IgD-negative memory B cell (primary cell): ENCODE data around the gene LRRC46. TPM values are rescaled to one million over a fixed set of nuclear protein-coding genes. Genes with fewer than 3 reads are reported as not detected.

Experiments
- H3K27ac Mint-ChIP-seq, 3 donors: one replicate each; pipeline ENCODE4 v1.8.0; 2020 to 2022; ENCODE audit warnings: mild to moderate bottlenecking in 3 of 3, mixed read lengths in 3 of 3, moderate library complexity in 1 of 3
- H3K27me3 Mint-ChIP-seq: one replicate; pipeline ENCODE4 v1.8.0; 2021; ENCODE audit warnings: mixed read lengths
- H3K36me3 Mint-ChIP-seq: one replicate; pipeline ENCODE4 v1.8.0; 2020; ENCODE audit warnings: mild to moderate bottlenecking, mixed read lengths
- H3K4me1 Mint-ChIP-seq, 3 donors: one replicate each; pipeline ENCODE4 v1.8.0; 2020 to 2022; ENCODE audit warnings: mixed read lengths in 3 of 3, mild to moderate bottlenecking in 1 of 3
- H3K4me3 Mint-ChIP-seq, 4 donors: one replicate each; pipeline ENCODE4 v1.8.0; 2020 to 2022; ENCODE audit warnings: mild to moderate bottlenecking in 4 of 4, mixed read lengths in 4 of 4, moderate library complexity in 3 of 4
- H3K9me3 Mint-ChIP-seq, 3 donors: one replicate each; pipeline ENCODE4 v1.8.0; 2020 to 2021; ENCODE audit warnings: mixed read lengths in 3 of 3, mild to moderate bottlenecking in 1 of 3
- polyA plus RNA-seq: library from polyadenylated mRNA; unstranded; fragments of 300-500 nt; fragmentation: Illumina TruSeq; gene quantifications from one replicate; pipeline ENCODE4 v1.2.3, GENCODE V29; 2021

LRRC46 gene
- polyA plus RNA-seq, 1 donor from 2014 or later = 0.90 TPM

GRCh38 chr17:47848198-47848513, 16.7 kb downstream of the LRRC46 start:
- Mint-ChIP-seq H3K4me3 (no peak overlapping the region), H3K4me1 (peaks cover 9 to 13% (median 11%) of the 10 kb centered on the region in 3 donors), H3K27me3 (peaks cover 64% of the 10 kb centered on the region), H3K9me3 (no peaks in the 10 kb centered on the region), H3K27ac (no peak overlapping the region), H3K36me3 (peaks cover 2% of the 10 kb centered on the region)

GRCh38 chr17:47850373-47850691, 18.9 kb downstream of the LRRC46 start:
- H3K36me3 Mint-ChIP-seq = peaks cover 2% of the 10 kb centered on the region
- peak overlapping the region in 3 of 4 donors; percentile 46 to 86 (median 79) for H3K4me3 Mint-ChIP-seq
- H3K4me1 Mint-ChIP-seq = peaks cover 11 to 16% (median 12%) of the 10 kb centered on the region in 3 donors
- no peaks in the 10 kb centered on the region for H3K9me3 Mint-ChIP-seq
- H3K27me3 Mint-ChIP-seq = peaks cover 70% of the 10 kb centered on the region
- H3K27ac Mint-ChIP-seq = no peak overlapping the region

- H3K9me3 Mint-ChIP-seq = no peaks in the 10 kb centered on the region
- H3K27ac Mint-ChIP-seq = no peak within 1 kb of the TSS
Observed at GRCh38 chr17:47850692-47851573, 19.5 kb downstream of the LRRC46 start, which contains the start of gene SP6. SP6 (minus strand) TSS chr17:47851163; CDS start chr17:47848429, 2,734 bp downstream.

GRCh38 chr17:47851764-47852112, 20.3 kb downstream of the LRRC46 start:
- Mint-ChIP-seq H3K27ac (no peak overlapping the region), H3K4me3 (peak overlapping the region in 3 of 4 donors; percentile 19 to 89 (median 39)), H3K36me3 (peaks cover 2% of the 10 kb centered on the region), H3K9me3 (no peaks in the 10 kb centered on the region), H3K4me1 (peaks cover 11 to 16% (median 12%) of the 10 kb centered on the region in 3 donors), H3K27me3 (peaks cover 68% of the 10 kb centered on the region)

More at GRCh38 chr17:47850692-47851573, 19.5 kb downstream of the LRRC46 start, which contains the start of gene SP6:
- peaks cover 11 to 16% (median 12%) of the 10 kb centered on the region in 3 donors for H3K4me1 Mint-ChIP-seq
- H3K4me3 Mint-ChIP-seq = peak within 1 kb of the TSS; percentile 19 to 89 (median 62)
- peaks cover 73% of the 10 kb centered on the region for H3K27me3 Mint-ChIP-seq
- peaks cover 2% of the 10 kb centered on the region for H3K36me3 Mint-ChIP-seq

GRCh38 chr17:47852113-47852949, 20.9 kb downstream of the LRRC46 start:
- Mint-ChIP-seq H3K27me3 (peaks cover 63% of the 10 kb centered on the region), H3K27ac (no peak overlapping the region)

GRCh38 chr17:47853616-47854015, 22.1 kb downstream of the LRRC46 start:
- Mint-ChIP-seq H3K36me3 (peaks cover 2% of the 10 kb centered on the region), H3K27me3 (peaks cover 58% of the 10 kb centered on the region), H3K27ac (no peak overlapping the region), H3K4me1 (peaks cover 11 to 16% (median 12%) of the 10 kb centered on the region in 3 donors), H3K4me3 (peak overlapping the region in 1 of 4 donors; percentile 34), H3K9me3 (no peaks in the 10 kb centered on the region)

More at GRCh38 chr17:47852113-47852949, 20.9 kb downstream of the LRRC46 start:
- Mint-ChIP-seq H3K4me1 (peaks cover 11 to 16% (median 12%) of the 10 kb centered on the region in 3 donors), H3K36me3 (peaks cover 2% of the 10 kb centered on the region), H3K9me3 (no peaks in the 10 kb centered on the region), H3K4me3 (peak overlapping the region in 3 of 4 donors; percentile 19 to 89 (median 73))

- Mint-ChIP-seq H3K9me3 (no peaks in the 10 kb centered on the region), H3K4me1 (peaks cover 8 to 16% (median 8%) of the 10 kb centered on the region in 3 donors), H3K27ac (no peak overlapping the region), H3K4me3 (no peak overlapping the region), H3K36me3 (no peaks in the 10 kb centered on the region), H3K27me3 (peaks cover 54% of the 10 kb centered on the region)
Observed at GRCh38 chr17:47855737-47856136, 24.3 kb downstream of the LRRC46 start.

GRCh38 chr17:47856830-47857229, 25.4 kb downstream of the LRRC46 start:
- H3K27ac Mint-ChIP-seq = no peak overlapping the region
- peaks cover 7 to 15% (median 7%) of the 10 kb centered on the region in 3 donors for H3K4me1 Mint-ChIP-seq
- peaks cover 52% of the 10 kb centered on the region for H3K27me3 Mint-ChIP-seq

GRCh38 chr17:47857551-47858455, 26.3 kb downstream of the LRRC46 start:
- Mint-ChIP-seq H3K9me3 (no peaks in the 10 kb centered on the region), H3K4me1 (peaks cover 0 to 8% (median 4%) of the 10 kb centered on the region in 3 donors), H3K4me3 (no peak overlapping the region), H3K36me3 (no peaks in the 10 kb centered on the region), H3K27me3 (peaks cover 43% of the 10 kb centered on the region), H3K27ac (no peak overlapping the region)

More at GRCh38 chr17:47856830-47857229, 25.4 kb downstream of the LRRC46 start:
- no peaks in the 10 kb centered on the region for H3K36me3 Mint-ChIP-seq
- H3K4me3 Mint-ChIP-seq = no peak overlapping the region
- no peaks in the 10 kb centered on the region for H3K9me3 Mint-ChIP-seq

GRCh38 chr17:47860386-47860785, 28.9 kb downstream of the LRRC46 start:
- Mint-ChIP-seq H3K4me1 (peaks cover 0 to 6% (median 0%) of the 10 kb centered on the region in 3 donors), H3K4me3 (no peak overlapping the region), H3K36me3 (no peaks in the 10 kb centered on the region), H3K27ac (no peak overlapping the region), H3K27me3 (peaks cover 25% of the 10 kb centered on the region), H3K9me3 (no peaks in the 10 kb centered on the region)

GRCh38 chr17:47862621-47863440, 31.4 kb downstream of the LRRC46 start:
- H3K36me3 Mint-ChIP-seq = no peaks in the 10 kb centered on the region
- no peaks in the 10 kb centered on the region for H3K9me3 Mint-ChIP-seq
- H3K4me1 Mint-ChIP-seq = peaks cover 0 to 6% (median 0%) of the 10 kb centered on the region in 3 donors
- H3K27ac Mint-ChIP-seq = no peak overlapping the region
- H3K27me3 Mint-ChIP-seq = peaks cover 22% of the 10 kb centered on the region
- no peak overlapping the region for H3K4me3 Mint-ChIP-seq

GRCh38 chr17:47864791-47865216, 33.3 kb downstream of the LRRC46 start:
- Mint-ChIP-seq H3K9me3 (no peaks in the 10 kb centered on the region), H3K4me3 (no peak overlapping the region), H3K27me3 (peaks cover 16% of the 10 kb centered on the region), H3K27ac (no peak overlapping the region), H3K36me3 (no peaks in the 10 kb centered on the region), H3K4me1 (peaks cover 0 to 6% (median 0%) of the 10 kb centered on the region in 3 donors)

- Mint-ChIP-seq H3K27me3 (peaks cover 18% of the 10 kb centered on the region), H3K4me3 (no peak overlapping the region), H3K9me3 (no peaks in the 10 kb centered on the region), H3K4me1 (peaks cover 0 to 8% (median 5%) of the 10 kb centered on the region in 3 donors), H3K36me3 (no peaks in the 10 kb centered on the region), H3K27ac (no peak overlapping the region)
Observed at GRCh38 chr17:47866941-47867340, 35.5 kb downstream of the LRRC46 start.
